GM23248 (cell line): ENCODE measurements around the gene CLK1.

Experiments
- EZH2 ChIP-seq: fragments of 200-600 bp; sonication (generic); IDR thresholded peaks from 2 replicates; pipeline ENCODE4 v1.6.1; 2018; ENCODE audit warnings: antibody characterized with exemption, mild to moderate bottlenecking; ENCODE audit not compliant: insufficient read depth, poor library complexity, severe bottlenecking
- EZH2phosphoT487 ChIP-seq: fragments of 200-600 bp; sonication (generic); IDR thresholded peaks from 2 replicates; pipeline ENCODE4 v1.6.1; 2018; ENCODE audit warnings: antibody characterized with exemption, moderate library complexity, mild to moderate bottlenecking, low read depth; ENCODE audit not compliant: insufficient read depth

GRCh38 chr2:200877443-200877842 is 13.0 kb upstream of the CLK1 start:
- TF ChIP-seq EZH2 = no peak
- TF ChIP-seq EZH2phosphoT487 = no peak
